ENCODE data around the gene GMPPB.
A peak's percentile ranks its signal among the peaks of the same experiment; 100 is the strongest.

DNA sequence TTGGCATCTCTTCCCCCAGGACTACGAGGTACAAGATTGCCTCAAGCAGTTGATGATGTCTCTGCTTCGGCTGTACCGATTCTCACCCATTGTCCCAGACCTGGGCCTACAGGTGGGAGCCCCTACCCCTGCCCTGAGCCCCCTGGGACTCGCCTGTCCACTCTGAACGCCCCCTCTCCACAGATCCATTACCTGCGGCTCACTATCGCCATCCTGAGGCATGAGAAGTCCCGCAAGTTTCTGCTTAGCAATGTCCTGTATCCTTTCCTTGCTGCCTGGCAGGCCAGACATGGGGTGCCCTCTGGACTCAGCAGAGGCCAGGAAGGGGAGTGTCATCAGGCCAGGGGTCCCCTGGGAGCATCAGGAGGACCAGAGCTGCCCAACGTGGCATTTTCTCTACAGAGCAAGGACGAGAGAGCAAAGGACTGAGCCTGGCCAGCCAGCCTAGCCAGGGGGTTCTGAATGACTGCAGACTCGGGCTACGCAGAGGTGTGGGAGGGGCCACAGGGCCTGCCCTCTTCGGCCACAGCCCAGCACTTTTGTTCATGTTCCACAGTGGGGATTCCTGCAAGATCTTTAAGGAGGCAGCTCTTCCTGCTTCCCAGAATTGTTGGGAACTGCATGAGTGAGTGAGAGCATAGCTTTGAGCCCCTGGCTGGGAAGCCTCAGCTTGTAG lies 23.2 kb downstream of the GMPPB start:
- TF ChIP-seq CTCF (IDR thresholded peaks at IDR 0.05 in 2 of 3, conservative IDR thresholded peaks at IDR 0.05 in 1 of 3; ENCODE audit: insufficient read depth in 2 of 3, low read depth in 1 of 3, low read length in 3 of 3): peak in 2 of 3 experiments; percentile 20 to 29; a peak in 2 of 6 replicates
- TF ChIP-seq, protein P1, sequence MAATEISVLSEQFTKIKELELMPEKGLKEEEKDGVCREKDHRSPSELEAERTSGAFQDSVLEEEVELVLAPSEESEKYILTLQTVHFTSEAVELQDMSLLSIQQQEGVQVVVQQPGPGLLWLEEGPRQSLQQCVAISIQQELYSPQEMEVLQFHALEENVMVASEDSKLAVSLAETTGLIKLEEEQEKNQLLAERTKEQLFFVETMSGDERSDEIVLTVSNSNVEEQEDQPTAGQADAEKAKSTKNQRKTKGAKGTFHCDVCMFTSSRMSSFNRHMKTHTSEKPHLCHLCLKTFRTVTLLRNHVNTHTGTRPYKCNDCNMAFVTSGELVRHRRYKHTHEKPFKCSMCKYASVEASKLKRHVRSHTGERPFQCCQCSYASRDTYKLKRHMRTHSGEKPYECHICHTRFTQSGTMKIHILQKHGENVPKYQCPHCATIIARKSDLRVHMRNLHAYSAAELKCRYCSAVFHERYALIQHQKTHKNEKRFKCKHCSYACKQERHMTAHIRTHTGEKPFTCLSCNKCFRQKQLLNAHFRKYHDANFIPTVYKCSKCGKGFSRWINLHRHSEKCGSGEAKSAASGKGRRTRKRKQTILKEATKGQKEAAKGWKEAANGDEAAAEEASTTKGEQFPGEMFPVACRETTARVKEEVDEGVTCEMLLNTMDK (IDR thresholded peaks at IDR 0.05; ENCODE audit: borderline replicate concordance, insufficient read depth, low read depth, low read length, poor library complexity, severe bottlenecking): no peak
- TF ChIP-seq, protein P2, sequence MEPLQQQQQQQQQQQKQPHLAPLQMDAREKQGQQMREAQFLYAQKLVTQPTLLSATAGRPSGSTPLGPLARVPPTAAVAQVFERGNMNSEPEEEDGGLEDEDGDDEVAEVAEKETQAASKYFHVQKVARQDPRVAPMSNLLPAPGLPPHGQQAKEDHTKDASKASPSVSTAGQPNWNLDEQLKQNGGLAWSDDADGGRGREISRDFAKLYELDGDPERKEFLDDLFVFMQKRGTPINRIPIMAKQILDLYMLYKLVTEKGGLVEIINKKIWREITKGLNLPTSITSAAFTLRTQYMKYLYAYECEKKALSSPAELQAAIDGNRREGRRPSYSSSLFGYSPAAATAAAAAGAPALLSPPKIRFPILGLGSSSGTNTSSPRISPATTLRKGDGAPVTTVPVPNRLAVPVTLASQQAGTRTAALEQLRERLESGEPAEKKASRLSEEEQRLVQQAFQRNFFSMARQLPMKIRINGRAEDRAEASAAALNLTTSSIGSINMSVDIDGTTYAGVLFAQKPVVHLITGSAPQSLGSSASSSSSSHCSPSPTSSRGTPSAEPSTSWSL (CRISPR knock-in tag; IDR thresholded peaks at IDR 0.05; ENCODE audit: borderline replicate concordance): no peak
- TF ChIP-seq RFX1 (IDR thresholded peaks at IDR 0.05): no peak
- TF ChIP-seq ZNF639 (CRISPR knock-in tag; conservative IDR thresholded peaks at IDR 0.05 in 1 of 2, IDR thresholded peaks at IDR 0.05 in 1 of 2): no peak
- TF ChIP-seq BCOR (IDR thresholded peaks at IDR 0.05): no peak
- no peak for TF ChIP-seq ZNF263 (CRISPR knock-in tag; IDR thresholded peaks at IDR 0.05; ENCODE audit: borderline replicate concordance)
- TF ChIP-seq HNRNPH1 (optimal IDR thresholded peaks at IDR 0.05; ENCODE audit: low read depth, low read length): no peak
- no peak for TF ChIP-seq ZNF253 (CRISPR knock-in tag; conservative IDR thresholded peaks at IDR 0.05)

Measured in K562 (cell line).